Pancreas (tissue), 10 donors: ENCODE measurements around the gene WASHC2C. TPM values are rescaled to one million over a fixed set of nuclear protein-coding genes. Genes with fewer than 3 reads are reported as not detected.
"Not testable (repeated sequence)": the region's sequence is repeated elsewhere in the genome, so short reads cannot be mapped to it uniquely, and the experiment has no call there.

ENCODE experiments used
- ATAC-seq, 4 donors: fragments of 200-7000 bp; cut with Tn5 transposase; one replicate each; pipeline versions ENCODE4 v1.8.0 to v1.9.1; 2020; ENCODE audit warnings: mild to moderate bottlenecking in 4 of 4, moderate library complexity in 4 of 4
- DNase-seq, 6 donors: peaks; one replicate each; pipeline ENCODE4 v3.0.0-alpha.2; 2020
- FAIRE-seq: peaks from 2 replicates; lab custom pipeline; 2012; peaks lifted over from hg19 to GRCh38; lab: Jason Lieb, UNC
- H3K27ac ChIP-seq, 4 donors: fragments of 200-600 bp; sonication (generic); 1 replicate in 3 of 4; 2 replicates in 1 of 4; pipeline versions ENCODE4 v1.5.0 to v1.8.0; 2020
- H3K27me3 ChIP-seq, 4 donors: fragments of 200-600 bp; one replicate each; pipeline ENCODE4 v1.8.0; 2021
- H3K36me3 ChIP-seq, 3 donors: fragments of 200-600 bp; sonication (generic) in 1 of 3; one replicate each; pipeline versions ENCODE4 v1.5.0 to v1.8.0; 2020 to 2021
- H3K4me1 ChIP-seq, 3 donors: fragments of 200-600 bp; one replicate each; pipeline ENCODE4 v1.8.0; 2021
- H3K4me3 ChIP-seq, 4 donors: fragments of 200-600 bp; sonication (generic) in 2 of 4; one replicate each; pipeline versions ENCODE4 v1.5.0 to v1.8.0; 2020 to 2021
- H3K9me3 ChIP-seq, 4 donors: fragments of 200-600 bp; one replicate each; pipeline ENCODE4 v1.8.0; 2021
- WGBS, 2 donors: extraction: QIAGEN DNeasy Blood & Tissue Kit; methylation state at CpG; one replicate each; pipeline ENCODE4 v1.1.7; 2013; 5-methylcytosine and 5-hydroxymethylcytosine counted together
- intact Hi-C, 3 donors: fragments of 100-400 bp; cut with DNase I; formaldehyde crosslinking; loops; one replicate each; pipeline versions ENCODE4 v1.11.1 to v1.14.2; 2022
- polyA plus RNA-seq, 2 donors: library from polyadenylated mRNA; stranded (reverse); fragments of 200-250 nt; gene quantifications; one replicate each; pipeline ENCODE4 v1.2.3, GENCODE V29; 2013
- total RNA-seq, 6 donors: library from RNA; stranded (reverse); fragmentation: NEBNext Ultra II Directional in 4 of 6; extraction: Animal tissue kit (Norgen Biotek cat#: 25700) in 4 of 6; gene quantifications; one replicate each; pipeline versions ENCODE4 v1.2.1 to v1.2.4, GENCODE V29; 2021 to 2023
- donor health status: healthy with polysubstance abuse.
- donor health status: DM: no; HTN: no; CAD: no; lungs with moderate emphysema.
- donor health status: DM: no; HTN: no; CAD: no.
- donor health status: control.
- donor health status: control.
- donor health status: Bipolar disorder and iron deficiency.
- donor health status: DM: yes; HTN: yes; CAD: no.
- donor health status: DM: no; HTN: no; CAD: no.
- donor health status: DM: no; HTN: no; CAD: no.
- donor health status: DM: yes; HTN: yes; CAD: no.

WASHC2C gene
- total and polyA plus RNA-seq, 8 donors = 8.8 to 32.8 (median 16.3) TPM

GRCh38 chr10:45771757-45772461 is 44.8 kb downstream of the WASHC2C start:
- H3K4me1 ChIP-seq, H3K36me3 ChIP-seq, H3K27ac ChIP-seq, ATAC-seq, H3K9me3 ChIP-seq, H3K4me3 ChIP-seq, FAIRE-seq, DNase-seq, H3K27me3 ChIP-seq, intact Hi-C loops: not testable (repeated sequence)
- 91 to 99% methylated on average over 5 of the region's 7 CpGs for WGBS, 2 donors

DNA sequence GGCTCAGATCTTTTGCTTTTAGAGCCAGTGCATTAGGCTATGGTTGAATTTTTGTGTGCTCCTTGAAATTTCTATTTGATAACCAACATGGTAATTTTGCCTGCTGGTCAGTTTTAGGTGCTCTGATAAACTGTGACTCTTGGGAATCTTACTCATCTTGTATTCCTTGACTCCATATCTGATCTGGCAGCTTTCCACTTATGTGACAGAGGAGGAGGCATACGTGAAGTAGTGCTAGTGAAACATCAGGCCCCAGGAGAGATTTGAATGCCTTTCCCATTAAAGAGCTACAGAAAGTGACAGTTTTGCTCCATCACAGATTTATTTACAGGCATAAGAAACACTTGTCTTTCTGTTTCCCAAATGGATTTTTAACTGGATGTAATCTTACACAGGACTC is 59.2 kb downstream of the WASHC2C start:
- H3K36me3 ChIP-seq, H3K4me1 ChIP-seq, H3K27ac ChIP-seq, FAIRE-seq, H3K4me3 ChIP-seq, H3K27me3 ChIP-seq, H3K9me3 ChIP-seq, intact Hi-C loops, ATAC-seq, DNase-seq: not testable (repeated sequence)
- WGBS, 2 donors = 54 to 70% methylated on average over 1 of the region's 1 CpG

DNA sequence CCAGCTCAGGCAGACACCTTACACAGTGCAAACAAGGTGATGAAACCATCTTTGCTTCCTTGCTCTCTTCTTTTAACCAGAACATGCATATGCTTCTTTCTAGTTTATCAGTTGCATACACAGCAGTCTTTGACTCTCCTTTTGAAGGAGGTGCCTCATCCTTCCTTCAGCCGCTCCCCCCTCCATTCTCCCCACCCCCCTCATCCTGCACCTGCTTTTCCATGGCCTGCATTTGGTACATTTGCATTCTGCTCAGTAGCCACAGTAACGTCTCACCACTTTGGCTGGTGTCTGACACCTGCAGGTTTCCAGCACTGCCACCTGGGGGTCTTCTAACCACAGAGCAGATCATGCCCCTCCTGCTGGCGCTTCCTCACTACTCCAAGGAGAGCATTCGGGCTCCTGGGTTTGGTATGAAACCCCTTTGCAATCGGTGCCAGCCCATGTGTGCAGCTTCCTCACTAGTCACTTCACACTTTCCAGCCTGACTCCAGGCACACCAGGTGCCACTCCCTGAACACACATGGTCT is 60.2 kb downstream of the WASHC2C start:
- H3K4me1 ChIP-seq, H3K36me3 ChIP-seq, H3K9me3 ChIP-seq, H3K27ac ChIP-seq, DNase-seq, intact Hi-C loops, ATAC-seq, H3K27me3 ChIP-seq, H3K4me3 ChIP-seq, FAIRE-seq: not testable (repeated sequence)
- WGBS, 2 donors = 68 to 71% methylated on average over 2 of the region's 5 CpGs

GRCh38 chr10:45789991-45790390 is 62.9 kb downstream of the WASHC2C start:
- FAIRE-seq, H3K9me3 ChIP-seq, H3K4me3 ChIP-seq, H3K27ac ChIP-seq, DNase-seq, ATAC-seq, intact Hi-C loops, H3K4me1 ChIP-seq, H3K27me3 ChIP-seq, H3K36me3 ChIP-seq: not testable (repeated sequence)
- WGBS, 2 donors = 98 to 99% methylated on average over 8 of the region's 8 CpGs

DNA sequence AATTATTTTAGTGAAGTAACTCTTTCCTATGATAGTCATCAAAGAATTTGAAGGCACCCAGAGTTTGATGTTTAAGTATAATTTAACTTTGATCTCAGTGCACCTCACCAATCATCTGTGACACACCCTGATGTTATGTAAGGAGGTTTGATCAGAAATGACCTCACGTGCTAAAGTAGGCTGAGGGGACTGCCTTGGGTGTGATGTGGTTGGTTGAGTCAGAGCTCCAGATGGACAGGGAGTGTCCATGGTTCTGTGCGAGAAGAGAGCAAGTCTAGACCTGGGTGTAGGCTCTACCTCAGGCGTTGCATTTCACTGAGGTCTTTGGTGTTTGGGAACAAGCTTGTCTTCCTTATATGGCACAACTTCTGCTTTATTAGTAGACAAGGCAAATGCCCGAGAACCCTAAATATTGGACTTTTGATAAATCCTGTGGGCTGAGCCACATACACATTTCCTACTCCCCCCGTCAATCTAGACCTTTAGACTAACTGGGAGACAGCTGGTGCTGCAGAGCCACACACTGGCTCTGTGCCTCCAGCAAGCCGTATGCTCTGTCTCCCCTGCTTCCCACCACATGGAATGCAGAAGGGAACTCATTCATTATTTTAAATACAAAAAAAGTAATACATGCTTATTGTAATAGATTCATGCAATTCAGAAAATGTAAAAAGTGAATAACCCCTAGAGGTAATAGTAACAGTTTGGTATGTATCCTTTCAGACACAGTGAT is 63.8 kb downstream of the WASHC2C start:
- not testable (repeated sequence) for H3K27ac ChIP-seq

DNA sequence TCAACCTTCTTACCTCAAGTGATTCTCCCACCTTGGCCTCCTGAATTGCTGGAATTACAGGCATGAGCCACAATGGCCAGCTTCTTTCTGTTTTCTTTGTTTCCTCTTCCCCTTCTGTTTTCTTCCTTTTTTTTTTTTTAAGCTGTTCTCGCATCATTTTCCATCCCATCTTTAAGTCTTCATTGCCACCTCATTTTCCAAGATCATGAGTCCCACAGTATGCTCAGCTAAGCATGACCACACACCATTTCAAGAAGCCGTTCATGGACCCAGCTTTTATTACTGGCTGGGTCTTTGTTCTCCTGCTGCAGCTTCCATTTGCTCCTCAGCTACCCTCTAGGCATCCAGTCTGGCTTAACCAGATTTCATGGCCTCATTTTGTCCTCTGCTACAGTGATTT is 67.7 kb downstream of the WASHC2C start:
- H3K27ac ChIP-seq, DNase-seq, H3K4me1 ChIP-seq, H3K36me3 ChIP-seq, FAIRE-seq, H3K27me3 ChIP-seq, H3K4me3 ChIP-seq, H3K9me3 ChIP-seq, intact Hi-C loops, ATAC-seq: not testable (repeated sequence)
- 67 to 81% methylated on average over 2 of the region's 2 CpGs for WGBS, 2 donors

More for the DNA sequence above, 63.8 kb downstream of the WASHC2C start:
- FAIRE-seq, H3K27me3 ChIP-seq, H3K9me3 ChIP-seq, ATAC-seq, H3K4me1 ChIP-seq, DNase-seq, H3K4me3 ChIP-seq, intact Hi-C loops, H3K36me3 ChIP-seq: not testable (repeated sequence)
- 92 to 95% methylated on average over 3 to 4 of the region's 6 CpGs for WGBS, 2 donors

DNA sequence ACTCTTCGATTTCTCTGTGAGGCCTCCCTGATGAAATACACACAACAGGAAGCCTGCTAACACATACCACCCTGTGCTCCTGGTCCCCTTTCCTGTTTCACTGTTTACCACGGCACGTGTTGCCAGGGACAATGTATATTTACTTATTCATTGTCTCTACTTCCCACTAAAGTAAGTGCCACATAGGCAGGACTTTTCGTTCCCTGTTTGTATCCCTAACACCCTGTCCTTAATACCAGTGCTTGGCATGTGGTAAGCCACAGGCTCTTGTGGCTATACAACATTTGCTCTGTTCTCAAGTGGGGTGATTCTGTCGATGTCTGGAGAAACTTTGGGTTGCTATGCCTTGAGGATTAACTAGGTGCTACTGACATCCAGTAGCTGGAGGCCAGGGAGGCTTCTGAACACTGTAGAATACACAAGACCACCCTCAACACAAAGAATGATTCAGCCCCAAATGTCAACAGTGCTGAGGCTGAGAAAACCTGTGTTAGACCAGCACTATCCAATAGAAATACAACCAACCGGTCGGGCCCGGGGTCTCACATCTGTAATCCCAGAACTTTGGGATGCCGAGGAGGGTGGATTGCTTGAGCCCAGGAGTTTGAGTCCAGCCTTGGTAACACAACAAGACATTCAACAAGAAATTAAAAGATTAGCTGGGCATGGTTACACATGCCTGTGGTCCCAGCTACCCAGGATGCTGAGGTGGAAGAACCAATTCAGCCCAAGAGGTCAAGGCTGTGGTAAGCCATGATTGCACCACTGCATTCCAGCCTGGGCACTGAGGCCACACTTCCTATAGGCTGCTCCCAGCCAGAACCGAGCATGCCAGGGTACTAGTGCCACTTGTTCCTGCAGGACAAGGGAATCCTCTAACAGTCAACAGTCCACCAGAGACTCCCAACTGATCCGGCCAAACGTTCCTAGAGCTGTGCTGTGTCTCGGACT is 76.3 kb downstream of the WASHC2C start:
- H3K36me3 ChIP-seq, H3K4me3 ChIP-seq, H3K27ac ChIP-seq, H3K27me3 ChIP-seq, H3K4me1 ChIP-seq, ATAC-seq, intact Hi-C loops, H3K9me3 ChIP-seq, DNase-seq, FAIRE-seq: not testable (repeated sequence)
- WGBS, 2 donors = 47 to 55% methylated on average over 13 of the region's 13 CpGs

GRCh38 chr10:45804996-45805395 is 77.9 kb downstream of the WASHC2C start:
- intact Hi-C loops, ATAC-seq, H3K27me3 ChIP-seq, H3K36me3 ChIP-seq, DNase-seq, H3K4me3 ChIP-seq, FAIRE-seq, H3K4me1 ChIP-seq, H3K9me3 ChIP-seq, H3K27ac ChIP-seq: not testable (repeated sequence)
- 40 to 51% methylated on average over 2 of the region's 2 CpGs for WGBS, 2 donors
